ENCODE measurements around the gene IRF5. TPM values are rescaled to one million over a fixed set of nuclear protein-coding genes. Genes with fewer than 3 reads are reported as not detected.

The IRF5 gene
- total and polyA plus RNA-seq, 10 of the 15 experiments (the other 5 are each of a cell fraction or from before 2014, with no cell fraction given) = 5.4 to 90.3 (median 61.7) TPM

DNA sequence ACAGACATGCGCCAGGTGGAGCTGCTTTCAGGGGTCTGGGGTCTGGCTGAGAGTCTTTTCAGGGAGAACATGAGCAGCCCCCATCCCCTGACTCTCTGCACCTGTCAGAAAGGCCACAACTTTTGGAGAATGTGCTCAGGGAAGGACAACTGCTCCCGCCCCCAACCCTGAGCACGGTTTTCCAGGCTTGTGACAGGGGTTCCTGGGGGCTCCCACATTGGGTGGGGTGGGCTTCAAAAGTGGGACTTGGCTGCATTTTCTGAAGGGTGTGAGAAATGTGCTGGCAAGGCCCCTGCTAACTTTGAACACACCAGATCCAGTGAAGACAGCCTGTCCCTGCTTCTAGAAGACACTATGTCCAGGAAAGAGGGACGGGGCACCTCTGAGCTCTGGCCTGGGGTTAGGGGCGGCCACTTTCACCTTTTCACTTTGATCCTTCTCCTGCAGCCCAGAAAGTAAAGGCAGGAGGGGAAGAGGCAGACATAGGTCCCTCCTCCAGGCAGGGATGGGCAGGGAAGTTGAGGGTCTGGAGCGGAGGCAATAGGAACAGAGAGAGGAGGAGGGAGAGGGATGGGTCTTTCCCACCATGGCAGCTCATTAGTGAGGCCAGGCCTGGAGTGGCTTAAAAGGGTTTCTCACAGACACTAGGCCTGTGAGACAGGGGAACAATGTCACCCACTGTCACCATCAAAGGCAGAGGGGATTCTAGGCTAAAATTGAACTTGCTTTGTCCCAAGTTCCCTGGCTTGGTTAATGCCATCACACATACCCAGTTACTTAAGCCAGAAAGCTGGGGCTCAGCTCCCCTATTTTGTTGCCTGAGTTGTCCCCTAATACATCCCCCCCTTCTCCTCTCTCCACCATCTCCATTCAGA is 28.7 kb upstream of the IRF5 start (continued):
- TF ChIP-seq, protein P1, sequence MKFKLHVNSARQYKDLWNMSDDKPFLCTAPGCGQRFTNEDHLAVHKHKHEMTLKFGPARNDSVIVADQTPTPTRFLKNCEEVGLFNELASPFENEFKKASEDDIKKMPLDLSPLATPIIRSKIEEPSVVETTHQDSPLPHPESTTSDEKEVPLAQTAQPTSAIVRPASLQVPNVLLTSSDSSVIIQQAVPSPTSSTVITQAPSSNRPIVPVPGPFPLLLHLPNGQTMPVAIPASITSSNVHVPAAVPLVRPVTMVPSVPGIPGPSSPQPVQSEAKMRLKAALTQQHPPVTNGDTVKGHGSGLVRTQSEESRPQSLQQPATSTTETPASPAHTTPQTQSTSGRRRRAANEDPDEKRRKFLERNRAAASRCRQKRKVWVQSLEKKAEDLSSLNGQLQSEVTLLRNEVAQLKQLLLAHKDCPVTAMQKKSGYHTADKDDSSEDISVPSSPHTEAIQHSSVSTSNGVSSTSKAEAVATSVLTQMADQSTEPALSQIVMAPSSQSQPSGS (IDR thresholded peaks at IDR 0.05; ENCODE audit: low read length) = no peak
- no peak for TF ChIP-seq SPI1 (IDR thresholded peaks at IDR 0.05; ENCODE audit: borderline replicate concordance, insufficient read depth, low read depth, low read length)

DNA sequence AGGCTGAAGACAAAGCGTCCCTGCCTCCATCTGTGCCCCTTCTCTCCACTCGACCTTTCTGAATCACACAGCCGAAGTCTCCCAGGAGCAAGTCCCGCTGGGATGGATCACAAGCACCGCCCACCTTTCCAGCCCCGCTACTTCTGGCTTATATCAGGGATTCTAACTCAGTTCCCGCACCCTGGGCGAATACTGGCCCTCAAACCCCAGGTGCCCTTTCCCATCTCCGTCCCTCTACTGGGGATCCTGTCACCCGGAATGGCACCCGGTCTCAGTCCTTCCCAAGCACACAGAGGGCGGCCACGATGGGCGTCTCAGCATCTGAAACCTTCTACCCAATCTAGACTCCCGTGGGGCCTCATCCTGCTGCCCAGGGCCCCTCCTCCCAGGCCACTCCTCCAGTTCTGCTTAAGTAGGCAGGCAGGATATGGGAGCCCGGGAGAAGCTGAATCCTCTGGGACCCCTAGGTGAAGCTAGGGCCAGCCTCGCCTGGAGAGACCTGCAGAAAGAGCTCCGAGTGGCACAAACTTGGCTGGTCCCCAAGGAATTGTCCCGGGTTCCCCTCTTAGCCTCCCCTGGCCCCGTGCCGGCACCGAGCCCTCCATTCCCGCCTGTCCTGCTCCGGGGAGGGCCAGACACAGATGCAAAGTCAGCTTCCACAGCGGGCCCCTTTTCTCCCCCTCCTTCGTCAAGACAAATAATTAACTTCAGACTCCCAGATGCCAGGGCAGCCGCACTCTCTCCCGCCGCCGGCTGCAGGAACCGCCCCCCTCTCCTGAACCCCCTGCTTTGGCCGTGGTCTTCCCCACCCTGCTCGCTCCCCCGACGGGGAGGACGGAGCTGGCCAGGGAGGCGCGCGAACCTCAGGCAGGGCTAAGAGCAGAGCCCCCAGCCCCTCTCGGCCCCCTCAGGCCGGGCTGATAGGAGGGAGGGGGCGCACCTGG is 27.8 kb upstream of the IRF5 start:
- BruUV-seq (replicated peaks) = no TSS peak
- no peak for DNase-seq (ENCODE audit: low read depth, low spot score)
- Histone ChIP-seq H3K4me1 (ENCODE audit: control insufficient read depth, insufficient read depth, low read length) (peaks cover 15% of the 10 kb centered on the region), H3K27me3 (replicated peaks in 1 of 2; ENCODE audit: control insufficient read depth in 2 of 2, insufficient read depth in 2 of 2, low read length in 1 of 2) (no peaks in the 10 kb centered on the region), H3K27ac (ENCODE audit: control insufficient read depth, insufficient read depth) (no peak overlapping the region), H3K9ac (ENCODE audit: control insufficient read depth, insufficient read depth, low read length) (no peak overlapping the region), H3K9me3 (replicated peaks; ENCODE audit: control insufficient read depth, insufficient read depth, low read length) (no peaks in the 10 kb centered on the region), H3K36me3 (ENCODE audit: control insufficient read depth in 2 of 2, insufficient read depth in 2 of 2, low read length in 1 of 2) (no peaks in the 10 kb centered on the region), H2AFZ (ENCODE audit: control insufficient read depth, low read depth, low read length) (no peak overlapping the region), H3K79me2 (ENCODE audit: control insufficient read depth, insufficient read depth, low read length) (no peaks in the 10 kb centered on the region), H4K20me1 (ENCODE audit: control insufficient read depth, insufficient read depth) (no peaks in the 10 kb centered on the region), H3K4me3 (no peak overlapping the region), H3K4me2 (ENCODE audit: control insufficient read depth, insufficient read depth) (no peak overlapping the region)
- ChIA-PET POLR2A (interaction anchor here (4.4 kb wide), 1 partner anchor 30 kb away, joined by 23 read pairs; no protein-coding TSS in a partner anchor), RAD21 (ENCODE audit: unreplicated experiment) (interaction anchor here (0.9 to 3.0 kb wide), 4 partner anchors 24 to 181 kb away, joined by 5 to 12 read pairs (median 8); no protein-coding TSS in a partner anchor), SMC1A (ENCODE audit: uncharacterized antibody, unreplicated experiment) (interaction anchor here (0.8 to 2.4 kb wide), 3 partner anchors 27 to 182 kb away, joined by 3 to 9 read pairs (median 4); no protein-coding TSS in a partner anchor), CTCF (interaction anchor here (0.6 to 5.3 kb wide), 5 partner anchors 13 to 180 kb away, joined by 3 to 41 read pairs (median 3); no protein-coding TSS in a partner anchor)
- no peak for ATAC-seq
- in situ Hi-C loops (cut with MboI) (loop anchor here (5.0 kb wide), 2 partner anchors 182 to 302 kb away; no protein-coding TSS in a partner anchor), intact Hi-C loops (cut with micrococcal nuclease; ENCODE audit: unreplicated experiment) (no loop called here)
- whole genome bisulfite sequencing (ENCODE audit: insufficient coverage, insufficient replicate concordance, low lambda C conversion rate, missing lambda C conversion rate) = 27% methylated on average over 35 of the region's 42 CpGs
- TF ChIP-seq EGR1 (IDR thresholded peaks at IDR 0.05; ENCODE audit: borderline replicate concordance in 1 of 2, low read depth in 2 of 2, low read length in 2 of 2) (no peak), SPI1 (IDR thresholded peaks at IDR 0.05; ENCODE audit: borderline replicate concordance, insufficient read depth, low read depth, low read length) (no peak), POLR2A (IDR thresholded peaks at IDR 0.05; ENCODE audit: low read depth, low read length) (no peak), HCFC1 (IDR thresholded peaks at IDR 0.05; ENCODE audit: low read length) (no peak), STAT3 (IDR thresholded peaks at IDR 0.05; ENCODE audit: low read depth, low read length) (no peak), MEF2A (IDR thresholded peaks at IDR 0.05; ENCODE audit: insufficient read depth, low read depth, low read length) (no peak), JUND (IDR thresholded peaks at IDR 0.05; ENCODE audit: low read depth, low read length) (no peak)
- TF ChIP-seq, protein P2, sequence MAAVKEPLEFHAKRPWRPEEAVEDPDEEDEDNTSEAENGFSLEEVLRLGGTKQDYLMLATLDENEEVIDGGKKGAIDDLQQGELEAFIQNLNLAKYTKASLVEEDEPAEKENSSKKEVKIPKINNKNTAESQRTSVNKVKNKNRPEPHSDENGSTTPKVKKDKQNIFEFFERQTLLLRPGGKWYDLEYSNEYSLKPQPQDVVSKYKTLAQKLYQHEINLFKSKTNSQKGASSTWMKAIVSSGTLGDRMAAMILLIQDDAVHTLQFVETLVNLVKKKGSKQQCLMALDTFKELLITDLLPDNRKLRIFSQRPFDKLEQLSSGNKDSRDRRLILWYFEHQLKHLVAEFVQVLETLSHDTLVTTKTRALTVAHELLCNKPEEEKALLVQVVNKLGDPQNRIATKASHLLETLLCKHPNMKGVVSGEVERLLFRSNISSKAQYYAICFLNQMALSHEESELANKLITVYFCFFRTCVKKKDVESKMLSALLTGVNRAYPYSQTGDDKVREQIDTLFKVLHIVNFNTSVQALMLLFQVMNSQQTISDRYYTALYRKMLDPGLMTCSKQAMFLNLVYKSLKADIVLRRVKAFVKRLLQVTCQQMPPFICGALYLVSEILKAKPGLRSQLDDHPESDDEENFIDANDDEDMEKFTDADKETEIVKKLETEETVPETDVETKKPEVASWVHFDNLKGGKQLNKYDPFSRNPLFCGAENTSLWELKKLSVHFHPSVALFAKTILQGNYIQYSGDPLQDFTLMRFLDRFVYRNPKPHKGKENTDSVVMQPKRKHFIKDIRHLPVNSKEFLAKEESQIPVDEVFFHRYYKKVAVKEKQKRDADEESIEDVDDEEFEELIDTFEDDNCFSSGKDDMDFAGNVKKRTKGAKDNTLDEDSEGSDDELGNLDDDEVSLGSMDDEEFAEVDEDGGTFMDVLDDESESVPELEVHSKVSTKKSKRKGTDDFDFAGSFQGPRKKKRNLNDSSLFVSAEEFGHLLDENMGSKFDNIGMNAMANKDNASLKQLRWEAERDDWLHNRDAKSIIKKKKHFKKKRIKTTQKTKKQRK (IDR thresholded peaks at IDR 0.05; ENCODE audit: low read depth, low read length) = no peak
- TF ChIP-seq, protein P3, sequence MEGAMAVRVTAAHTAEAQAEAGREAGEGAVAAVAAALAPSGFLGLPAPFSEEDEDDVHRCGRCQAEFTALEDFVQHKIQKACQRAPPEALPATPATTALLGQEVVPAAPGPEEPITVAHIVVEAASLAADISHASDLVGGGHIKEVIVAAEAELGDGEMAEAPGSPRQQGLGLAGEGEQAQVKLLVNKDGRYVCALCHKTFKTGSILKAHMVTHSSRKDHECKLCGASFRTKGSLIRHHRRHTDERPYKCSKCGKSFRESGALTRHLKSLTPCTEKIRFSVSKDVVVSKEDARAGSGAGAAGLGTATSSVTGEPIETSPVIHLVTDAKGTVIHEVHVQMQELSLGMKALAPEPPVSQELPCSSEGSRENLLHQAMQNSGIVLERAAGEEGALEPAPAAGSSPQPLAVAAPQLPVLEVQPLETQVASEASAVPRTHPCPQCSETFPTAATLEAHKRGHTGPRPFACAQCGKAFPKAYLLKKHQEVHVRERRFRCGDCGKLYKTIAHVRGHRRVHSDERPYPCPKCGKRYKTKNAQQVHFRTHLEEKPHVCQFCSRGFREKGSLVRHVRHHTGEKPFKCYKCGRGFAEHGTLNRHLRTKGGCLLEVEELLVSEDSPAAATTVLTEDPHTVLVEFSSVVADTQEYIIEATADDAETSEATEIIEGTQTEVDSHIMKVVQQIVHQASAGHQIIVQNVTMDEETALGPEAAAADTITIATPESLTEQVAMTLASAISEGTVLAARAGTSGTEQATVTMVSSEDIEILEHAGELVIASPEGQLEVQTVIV (IDR thresholded peaks at IDR 0.05; ENCODE audit: borderline replicate concordance, partially characterized antibody) = no peak
- no peak for FAIRE-seq
